ENCODE data around the gene MCU. TPM values are rescaled to one million over a fixed set of nuclear protein-coding genes. Genes with fewer than 3 reads are reported as not detected.

The MCU gene
- total and polyA plus RNA-seq, 10 of the 15 experiments (the other 5 are each of a cell fraction or from before 2014, with no cell fraction given) = 5.1 to 49.1 (median 17.9) TPM

GRCh38 chr10:72762042-72762441 lies 70.1 kb downstream of the MCU start:
- H3K9ac ChIP-seq (ENCODE audit: control insufficient read depth, insufficient read depth, low read length) = no peak overlapping the region
- no TSS peak for BruUV-seq (replicated peaks)
- no peak for ATAC-seq

More at GRCh38 chr10:72762042-72762441, 70.1 kb downstream of the MCU start:
- no peak overlapping the region for H3K27ac ChIP-seq (ENCODE audit: control insufficient read depth, insufficient read depth)
- in situ Hi-C loops (cut with MboI) (no loop called here), intact Hi-C loops (cut with micrococcal nuclease; ENCODE audit: unreplicated experiment) (no loop called here)
- no peaks in the 10 kb centered on the region for H3K9me3 ChIP-seq (replicated peaks; ENCODE audit: control insufficient read depth, insufficient read depth, low read length)
- FAIRE-seq (no peak), DNase-seq (ENCODE audit: low read depth, low spot score) (no peak)
- RAD21 ChIA-PET (ENCODE audit: unreplicated experiment) = no interaction called here
- TF ChIP-seq CEBPZ (IDR thresholded peaks at IDR 0.05; ENCODE audit: low read depth, low read length) (no peak), STAT3 (IDR thresholded peaks at IDR 0.05; ENCODE audit: low read depth, low read length) (no peak), SIN3A (IDR thresholded peaks at IDR 0.05; ENCODE audit: low read depth, low read length) (no peak), CREM (IDR thresholded peaks at IDR 0.05; ENCODE audit: low read depth) (no peak), RFX5 (IDR thresholded peaks at IDR 0.05; ENCODE audit: low read depth, low read length) (no peak)
- TF ChIP-seq, protein P1, sequence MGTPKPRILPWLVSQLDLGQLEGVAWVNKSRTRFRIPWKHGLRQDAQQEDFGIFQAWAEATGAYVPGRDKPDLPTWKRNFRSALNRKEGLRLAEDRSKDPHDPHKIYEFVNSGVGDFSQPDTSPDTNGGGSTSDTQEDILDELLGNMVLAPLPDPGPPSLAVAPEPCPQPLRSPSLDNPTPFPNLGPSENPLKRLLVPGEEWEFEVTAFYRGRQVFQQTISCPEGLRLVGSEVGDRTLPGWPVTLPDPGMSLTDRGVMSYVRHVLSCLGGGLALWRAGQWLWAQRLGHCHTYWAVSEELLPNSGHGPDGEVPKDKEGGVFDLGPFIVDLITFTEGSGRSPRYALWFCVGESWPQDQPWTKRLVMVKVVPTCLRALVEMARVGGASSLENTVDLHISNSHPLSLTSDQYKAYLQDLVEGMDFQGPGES (IDR thresholded peaks at IDR 0.05) = no peak
- TF ChIP-seq, protein P2, sequence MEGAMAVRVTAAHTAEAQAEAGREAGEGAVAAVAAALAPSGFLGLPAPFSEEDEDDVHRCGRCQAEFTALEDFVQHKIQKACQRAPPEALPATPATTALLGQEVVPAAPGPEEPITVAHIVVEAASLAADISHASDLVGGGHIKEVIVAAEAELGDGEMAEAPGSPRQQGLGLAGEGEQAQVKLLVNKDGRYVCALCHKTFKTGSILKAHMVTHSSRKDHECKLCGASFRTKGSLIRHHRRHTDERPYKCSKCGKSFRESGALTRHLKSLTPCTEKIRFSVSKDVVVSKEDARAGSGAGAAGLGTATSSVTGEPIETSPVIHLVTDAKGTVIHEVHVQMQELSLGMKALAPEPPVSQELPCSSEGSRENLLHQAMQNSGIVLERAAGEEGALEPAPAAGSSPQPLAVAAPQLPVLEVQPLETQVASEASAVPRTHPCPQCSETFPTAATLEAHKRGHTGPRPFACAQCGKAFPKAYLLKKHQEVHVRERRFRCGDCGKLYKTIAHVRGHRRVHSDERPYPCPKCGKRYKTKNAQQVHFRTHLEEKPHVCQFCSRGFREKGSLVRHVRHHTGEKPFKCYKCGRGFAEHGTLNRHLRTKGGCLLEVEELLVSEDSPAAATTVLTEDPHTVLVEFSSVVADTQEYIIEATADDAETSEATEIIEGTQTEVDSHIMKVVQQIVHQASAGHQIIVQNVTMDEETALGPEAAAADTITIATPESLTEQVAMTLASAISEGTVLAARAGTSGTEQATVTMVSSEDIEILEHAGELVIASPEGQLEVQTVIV (IDR thresholded peaks at IDR 0.05; ENCODE audit: borderline replicate concordance, partially characterized antibody) = no peak
- TF ChIP-seq, protein P3, sequence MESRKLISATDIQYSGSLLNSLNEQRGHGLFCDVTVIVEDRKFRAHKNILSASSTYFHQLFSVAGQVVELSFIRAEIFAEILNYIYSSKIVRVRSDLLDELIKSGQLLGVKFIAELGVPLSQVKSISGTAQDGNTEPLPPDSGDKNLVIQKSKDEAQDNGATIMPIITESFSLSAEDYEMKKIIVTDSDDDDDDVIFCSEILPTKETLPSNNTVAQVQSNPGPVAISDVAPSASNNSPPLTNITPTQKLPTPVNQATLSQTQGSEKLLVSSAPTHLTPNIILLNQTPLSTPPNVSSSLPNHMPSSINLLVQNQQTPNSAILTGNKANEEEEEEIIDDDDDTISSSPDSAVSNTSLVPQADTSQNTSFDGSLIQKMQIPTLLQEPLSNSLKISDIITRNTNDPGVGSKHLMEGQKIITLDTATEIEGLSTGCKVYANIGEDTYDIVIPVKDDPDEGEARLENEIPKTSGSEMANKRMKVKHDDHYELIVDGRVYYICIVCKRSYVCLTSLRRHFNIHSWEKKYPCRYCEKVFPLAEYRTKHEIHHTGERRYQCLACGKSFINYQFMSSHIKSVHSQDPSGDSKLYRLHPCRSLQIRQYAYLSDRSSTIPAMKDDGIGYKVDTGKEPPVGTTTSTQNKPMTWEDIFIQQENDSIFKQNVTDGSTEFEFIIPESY (IDR thresholded peaks at IDR 0.05) = no peak
- no peak overlapping the region for H3K4me3 ChIP-seq
- SMC1A ChIA-PET (ENCODE audit: uncharacterized antibody, unreplicated experiment) = interaction anchor here (1.2 kb wide), 1 partner anchor 11 kb away, joined by 3 read pairs; no protein-coding TSS in a partner anchor
- H3K79me2 ChIP-seq (ENCODE audit: control insufficient read depth, insufficient read depth, low read length) = no peaks in the 10 kb centered on the region
- peaks cover 4% of the 10 kb centered on the region for H3K4me1 ChIP-seq (ENCODE audit: control insufficient read depth, insufficient read depth, low read length)
- H3K4me2 ChIP-seq (ENCODE audit: control insufficient read depth, insufficient read depth) = no peak overlapping the region
- POLR2A ChIA-PET = no interaction called here
- H3K27me3 ChIP-seq (replicated peaks in 1 of 2; ENCODE audit: control insufficient read depth in 2 of 2, insufficient read depth in 2 of 2, low read length in 1 of 2) = no peaks in the 10 kb centered on the region
- no peaks in the 10 kb centered on the region for H3K36me3 ChIP-seq (ENCODE audit: control insufficient read depth in 2 of 2, insufficient read depth in 2 of 2, low read length in 1 of 2)
- CTCF ChIA-PET = no interaction called here
- H4K20me1 ChIP-seq (ENCODE audit: control insufficient read depth, insufficient read depth) = no peaks in the 10 kb centered on the region
- H2AFZ ChIP-seq (ENCODE audit: control insufficient read depth, low read depth, low read length) = no peak overlapping the region

All from GM12878 (cell line).